HEK293 (cell line): ENCODE results near the gene CCNY.

Source experiments
- CTCF ChIA-PET: fragments of 350-600 bp; formaldehyde crosslinking; extraction: SDS; loops from one replicate; lab custom pipeline; 2021; ENCODE audit warnings: antibody characterized with exemption; lab: Yijun Ruan, JAX
- POLR2A ChIA-PET: fragments of 300-600 bp; formaldehyde crosslinking; extraction: SDS; loops from one replicate; lab custom pipeline; 2020; ENCODE audit warnings: antibody characterized with exemption, inconsistent platforms; lab: Yijun Ruan, JAX
- H3K27ac ChIP-seq: fragments of 200-500 bp; sonication (Bioruptor generic); 2 replicates; pipeline ENCODE4 v1.5.1; 2014; ENCODE audit warnings: low read depth, low read length, control low read depth, inconsistent platforms; ENCODE audit errors: extremely low read depth
- H3K36me3 ChIP-seq, 2 experiments: fragments of 200-500 bp in 1 of 2; sonication (Bioruptor generic) in 1 of 2; 1 replicate in 1 of 2; 2 replicates in 1 of 2; pipeline ENCODE4 v1.5.1; 2014 to 2017; ENCODE audit warnings: inconsistent platforms in 2 of 2, low read length in 2 of 2; ENCODE audit not compliant: control insufficient read depth in 2 of 2, insufficient read depth in 1 of 2
- H3K4me1 ChIP-seq: fragments of 200-500 bp; sonication (Bioruptor generic); 2 replicates; pipeline ENCODE4 v1.5.1; 2014; ENCODE audit warnings: mild to moderate bottlenecking, low read length, inconsistent platforms; ENCODE audit not compliant: control insufficient read depth, insufficient read depth
- H3K4me3 ChIP-seq: 2 replicates; pipeline ENCODE4 v1.5.1; 2011; ENCODE audit warnings: low read depth, mild to moderate bottlenecking, control low read depth, low read length, moderate library complexity
- H3K9me3 ChIP-seq: fragments of 200-500 bp; sonication (Bioruptor generic); 2 replicates; pipeline ENCODE4 v1.5.1; 2014; ENCODE audit warnings: low read depth, low read length, inconsistent platforms; ENCODE audit not compliant: control insufficient read depth, insufficient read depth
- FEZF1 ChIP-seq: fragments of 450-650 bp; formaldehyde crosslinking; IDR thresholded peaks from 2 replicates; pipeline ENCODE4 v1.5.1; 2016; ENCODE audit warnings: missing biosample characterization, missing genetic modification characterization
- GLIS2 ChIP-seq: fragments of 450-650 bp; formaldehyde crosslinking; IDR thresholded peaks from 2 replicates; pipeline ENCODE4 v1.5.1; 2016; ENCODE audit warnings: missing biosample characterization, missing genetic modification characterization
- KLF1 ChIP-seq: fragments of 450-650 bp; formaldehyde crosslinking; IDR thresholded peaks from 2 replicates; pipeline ENCODE4 v1.5.1; 2016; ENCODE audit warnings: missing biosample characterization, missing genetic modification characterization
- KLF7 ChIP-seq: fragments of 450-650 bp; formaldehyde crosslinking; IDR thresholded peaks from 2 replicates; pipeline ENCODE4 v1.5.1; 2016; ENCODE audit warnings: missing biosample characterization, missing genetic modification characterization, borderline replicate concordance
- OVOL3 ChIP-seq: fragments of 450-650 bp; formaldehyde crosslinking; IDR thresholded peaks from 2 replicates; pipeline ENCODE4 v1.5.1; 2016; ENCODE audit warnings: missing biosample characterization, missing genetic modification characterization
- PRDM1 ChIP-seq: fragments of 450-650 bp; formaldehyde crosslinking; IDR thresholded peaks from 2 replicates; pipeline ENCODE4; 2016; ENCODE audit warnings: missing biosample characterization, missing genetic modification characterization
- SCRT2 ChIP-seq: fragments of 450-650 bp; formaldehyde crosslinking; IDR thresholded peaks from 2 replicates; pipeline ENCODE4 v1.5.1; 2016; ENCODE audit warnings: missing biosample characterization, missing genetic modification characterization
- ZNF146 ChIP-seq: fragments of 450-650 bp; formaldehyde crosslinking; IDR thresholded peaks from 2 replicates; pipeline ENCODE4 v1.5.1; 2016; ENCODE audit warnings: missing biosample characterization, missing genetic modification characterization
- ZNF335 ChIP-seq: fragments of 450-650 bp; formaldehyde crosslinking; conservative IDR thresholded peaks from 2 replicates; pipeline ENCODE4 v1.5.1; 2016; ENCODE audit warnings: missing biosample characterization, missing genetic modification characterization
- ZNF366 ChIP-seq: fragments of 450-650 bp; formaldehyde crosslinking; conservative IDR thresholded peaks from 2 replicates; pipeline ENCODE4 v1.5.1; 2016; ENCODE audit warnings: missing biosample characterization, missing genetic modification characterization
- ZNF596 ChIP-seq: fragments of 450-650 bp; IDR thresholded peaks from 2 replicates; pipeline ENCODE4 v1.5.0; 2018; ENCODE audit warnings: missing biosample characterization, mild to moderate bottlenecking, missing genetic modification characterization, moderate library complexity
- ZNF600 ChIP-seq: fragments of 450-650 bp; formaldehyde crosslinking; IDR thresholded peaks from 2 replicates; pipeline ENCODE4 v1.5.1; 2016; ENCODE audit warnings: missing biosample characterization, missing genetic modification characterization
- ZNF777 ChIP-seq: fragments of 450-650 bp; formaldehyde crosslinking; IDR thresholded peaks from 2 replicates; pipeline ENCODE4 v1.5.1; 2017; ENCODE audit warnings: missing biosample characterization, missing genetic modification characterization, borderline replicate concordance
- ZSCAN16 ChIP-seq: fragments of 450-650 bp; formaldehyde crosslinking; IDR thresholded peaks from 2 replicates; pipeline ENCODE4 v1.5.1; 2016; ENCODE audit warnings: missing biosample characterization, missing genetic modification characterization
- TF ChIP-seq, protein P1 (sequence below): fragments of 450-650 bp; formaldehyde crosslinking; IDR thresholded peaks from 2 replicates; pipeline ENCODE4 v1.5.1; 2016; ENCODE audit warnings: missing biosample characterization, missing genetic modification characterization
- TF ChIP-seq, protein P2 (sequence below): fragments of 450-650 bp; formaldehyde crosslinking; IDR thresholded peaks from 2 replicates; pipeline ENCODE4 v1.5.1; 2016; ENCODE audit warnings: missing biosample characterization, missing genetic modification characterization
- TF ChIP-seq, protein P3 (sequence below): fragments of 450-650 bp; formaldehyde crosslinking; IDR thresholded peaks from 2 replicates; pipeline ENCODE4 v1.5.1; 2016; ENCODE audit warnings: missing biosample characterization, missing genetic modification characterization
- TF ChIP-seq, protein P4 (sequence below): fragments of 450-650 bp; IDR thresholded peaks from 2 replicates; pipeline ENCODE4 v1.5.1; 2018; ENCODE audit warnings: missing biosample characterization, missing genetic modification characterization
- TF ChIP-seq, protein P5 (sequence below): fragments of 450-650 bp; formaldehyde crosslinking; IDR thresholded peaks from 2 replicates; pipeline ENCODE4 v1.5.1; 2017; ENCODE audit warnings: missing biosample characterization, mild to moderate bottlenecking, missing genetic modification characterization, moderate library complexity

The CCNY gene

DNA sequence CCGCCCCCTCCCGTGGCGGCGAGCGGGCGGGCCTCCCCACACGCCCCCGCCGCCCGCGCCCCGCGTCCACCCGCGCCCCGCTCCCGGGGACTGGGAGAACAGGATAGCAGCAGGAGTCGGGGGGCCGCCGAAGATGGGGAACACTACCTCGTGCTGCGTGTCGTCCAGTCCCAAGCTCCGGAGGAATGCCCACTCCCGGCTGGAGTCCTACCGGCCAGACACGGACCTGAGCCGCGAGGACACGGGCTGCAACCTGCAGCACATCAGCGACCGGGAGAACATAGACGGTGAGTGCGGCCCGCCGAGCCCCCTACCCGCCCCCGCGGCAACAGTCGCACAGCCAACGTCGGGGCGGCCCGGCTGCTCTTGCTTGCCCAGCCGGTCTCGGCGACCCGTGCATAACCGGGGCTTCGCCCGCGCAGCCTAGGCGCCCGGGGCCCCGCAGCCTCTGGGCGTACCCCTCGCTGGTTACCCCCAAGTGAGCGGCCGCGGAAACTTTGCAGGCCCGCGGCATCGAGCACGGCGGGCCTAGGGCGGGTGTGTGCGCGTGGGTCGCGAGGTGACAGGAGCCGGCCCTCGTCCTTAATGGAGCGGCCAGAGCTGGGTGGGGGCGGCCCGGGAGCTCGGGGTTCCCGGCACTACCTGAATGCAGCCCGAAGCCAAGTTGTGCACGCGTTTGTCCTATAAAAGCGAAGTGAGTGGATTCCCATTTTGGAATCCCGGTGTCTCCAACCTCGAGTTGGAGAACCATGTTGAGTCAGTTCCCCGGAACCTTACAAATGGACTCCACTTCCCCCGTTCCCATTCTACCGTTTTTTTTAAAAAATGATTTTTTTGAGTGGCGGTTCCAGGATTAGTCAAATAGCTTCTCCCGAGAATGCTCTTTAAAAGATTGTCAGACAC, 863 bp downstream of the CCNY start (continued):
- TF ChIP-seq, protein P1, sequence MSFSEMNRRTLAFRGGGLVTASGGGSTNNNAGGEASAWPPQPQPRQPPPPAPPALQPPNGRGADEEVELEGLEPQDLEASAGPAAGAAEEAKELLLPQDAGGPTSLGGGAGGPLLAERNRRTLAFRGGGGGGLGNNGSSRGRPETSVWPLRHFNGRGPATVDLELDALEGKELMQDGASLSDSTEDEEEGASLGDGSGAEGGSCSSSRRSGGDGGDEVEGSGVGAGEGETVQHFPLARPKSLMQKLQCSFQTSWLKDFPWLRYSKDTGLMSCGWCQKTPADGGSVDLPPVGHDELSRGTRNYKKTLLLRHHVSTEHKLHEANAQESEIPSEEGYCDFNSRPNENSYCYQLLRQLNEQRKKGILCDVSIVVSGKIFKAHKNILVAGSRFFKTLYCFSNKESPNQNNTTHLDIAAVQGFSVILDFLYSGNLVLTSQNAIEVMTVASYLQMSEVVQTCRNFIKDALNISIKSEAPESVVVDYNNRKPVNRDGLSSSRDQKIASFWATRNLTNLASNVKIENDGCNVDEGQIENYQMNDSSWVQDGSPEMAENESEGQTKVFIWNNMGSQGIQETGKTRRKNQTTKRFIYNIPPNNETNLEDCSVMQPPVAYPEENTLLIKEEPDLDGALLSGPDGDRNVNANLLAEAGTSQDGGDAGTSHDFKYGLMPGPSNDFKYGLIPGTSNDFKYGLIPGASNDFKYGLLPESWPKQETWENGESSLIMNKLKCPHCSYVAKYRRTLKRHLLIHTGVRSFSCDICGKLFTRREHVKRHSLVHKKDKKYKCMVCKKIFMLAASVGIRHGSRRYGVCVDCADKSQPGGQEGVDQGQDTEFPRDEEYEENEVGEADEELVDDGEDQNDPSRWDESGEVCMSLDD = peak; percentile 69; the same call in 1 of the 2 replicates
- TF ChIP-seq GLIS2 (tag by site-specific recombination) (peak; percentile 80), ZNF335 (tag by site-specific recombination) (peak; percentile 6; the same call in 1 of the 2 replicates), ZNF596 (tag by site-specific recombination) (no peak), ZNF146 (no peak), KLF1 (tag by site-specific recombination) (no peak), KLF7 (peak; percentile 45; the same call in 1 of the 2 replicates), FEZF1 (tag by site-specific recombination) (no peak), SCRT2 (tag by site-specific recombination) (peak; percentile 22; the same call in 1 of the 2 replicates), OVOL3 (tag by site-specific recombination) (no peak)
- TF ChIP-seq, protein P2, sequence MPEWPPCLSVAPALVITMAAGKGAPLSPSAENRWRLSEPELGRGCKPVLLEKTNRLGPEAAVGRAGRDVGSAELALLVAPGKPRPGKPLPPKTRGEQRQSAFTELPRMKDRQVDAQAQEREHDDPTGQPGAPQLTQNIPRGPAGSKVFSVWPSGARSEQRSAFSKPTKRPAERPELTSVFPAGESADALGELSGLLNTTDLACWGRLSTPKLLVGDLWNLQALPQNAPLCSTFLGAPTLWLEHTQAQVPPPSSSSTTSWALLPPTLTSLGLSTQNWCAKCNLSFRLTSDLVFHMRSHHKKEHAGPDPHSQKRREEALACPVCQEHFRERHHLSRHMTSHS (tag by site-specific recombination) = no peak
- TF ChIP-seq, protein P3, sequence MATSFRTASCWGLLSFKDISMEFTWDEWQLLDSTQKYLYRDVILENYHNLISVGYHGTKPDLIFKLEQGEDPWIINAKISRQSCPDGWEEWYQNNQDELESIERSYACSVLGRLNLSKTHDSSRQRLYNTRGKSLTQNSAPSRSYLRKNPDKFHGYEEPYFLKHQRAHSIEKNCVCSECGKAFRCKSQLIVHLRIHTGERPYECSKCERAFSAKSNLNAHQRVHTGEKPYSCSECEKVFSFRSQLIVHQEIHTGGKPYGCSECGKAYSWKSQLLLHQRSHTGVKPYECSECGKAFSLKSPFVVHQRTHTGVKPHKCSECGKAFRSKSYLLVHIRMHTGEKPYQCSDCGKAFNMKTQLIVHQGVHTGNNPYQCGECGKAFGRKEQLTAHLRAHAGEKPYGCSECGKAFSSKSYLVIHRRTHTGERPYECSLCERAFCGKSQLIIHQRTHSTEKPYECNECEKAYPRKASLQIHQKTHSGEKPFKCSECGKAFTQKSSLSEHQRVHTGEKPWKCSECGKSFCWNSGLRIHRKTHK (tag by site-specific recombination) = no peak
- TF ChIP-seq, protein P4, sequence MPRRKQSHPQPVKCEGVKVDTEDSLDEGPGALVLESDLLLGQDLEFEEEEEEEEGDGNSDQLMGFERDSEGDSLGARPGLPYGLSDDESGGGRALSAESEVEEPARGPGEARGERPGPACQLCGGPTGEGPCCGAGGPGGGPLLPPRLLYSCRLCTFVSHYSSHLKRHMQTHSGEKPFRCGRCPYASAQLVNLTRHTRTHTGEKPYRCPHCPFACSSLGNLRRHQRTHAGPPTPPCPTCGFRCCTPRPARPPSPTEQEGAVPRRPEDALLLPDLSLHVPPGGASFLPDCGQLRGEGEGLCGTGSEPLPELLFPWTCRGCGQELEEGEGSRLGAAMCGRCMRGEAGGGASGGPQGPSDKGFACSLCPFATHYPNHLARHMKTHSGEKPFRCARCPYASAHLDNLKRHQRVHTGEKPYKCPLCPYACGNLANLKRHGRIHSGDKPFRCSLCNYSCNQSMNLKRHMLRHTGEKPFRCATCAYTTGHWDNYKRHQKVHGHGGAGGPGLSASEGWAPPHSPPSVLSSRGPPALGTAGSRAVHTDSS (tag by site-specific recombination) = no peak

DNA sequence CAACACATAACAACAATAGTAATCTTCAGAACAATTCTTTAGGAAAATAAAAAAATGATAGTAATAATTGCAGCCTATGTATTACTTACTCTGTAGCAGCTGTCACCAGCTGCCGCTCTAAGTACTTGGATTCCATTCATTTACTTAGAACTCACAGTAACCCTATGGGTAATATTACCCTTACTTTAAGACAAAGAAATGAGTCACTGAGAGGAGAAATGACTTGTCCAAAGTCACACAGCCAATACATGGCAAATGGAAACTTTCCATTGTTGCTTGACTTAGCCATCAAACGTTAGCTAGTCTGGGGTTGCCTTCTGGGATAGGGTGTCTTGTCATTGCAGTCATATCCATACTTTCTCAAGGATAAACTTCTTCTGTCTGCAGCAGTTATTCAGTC, 3.6 kb downstream of the CCNY start:
- Histone ChIP-seq H3K9me3 (no peaks in the 10 kb centered on the region), H3K4me1 (peaks cover 7% of the 10 kb centered on the region; the same call in 1 of the 2 replicates), H3K36me3 (no peaks in the 10 kb centered on the region), H3K4me3 (no peak overlapping the region), H3K27ac (no peak overlapping the region)
- CTCF ChIA-PET = interaction anchor here (0.6 kb wide), 1 partner anchor 488 kb away, joined by 3 read pairs; no protein-coding TSS in a partner anchor
- TF ChIP-seq ZNF777 (tag by site-specific recombination) (no peak), PRDM1 (peak; percentile 63)
- POLR2A ChIA-PET = no interaction called here

DNA sequence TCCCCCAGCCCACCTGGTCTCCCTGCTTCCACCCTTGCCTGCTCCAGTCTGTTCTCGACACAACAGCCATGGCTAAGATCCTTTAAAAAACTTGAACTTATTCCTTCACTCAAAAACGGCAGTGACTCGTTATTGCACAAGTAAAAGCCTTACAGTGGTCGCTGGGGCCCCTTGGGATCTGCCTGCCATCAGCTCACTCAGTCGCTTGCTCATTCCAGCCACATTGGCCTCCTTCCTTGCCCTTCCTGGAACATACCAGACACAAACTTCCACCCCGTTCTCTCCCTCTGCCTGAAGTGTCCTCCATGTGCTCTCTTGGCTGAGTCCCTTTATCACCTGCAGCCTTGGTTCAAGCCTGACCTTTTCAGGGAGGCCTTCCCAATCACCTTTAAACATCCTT, 4.7 kb downstream of the CCNY start:
- TF ChIP-seq, protein P5, sequence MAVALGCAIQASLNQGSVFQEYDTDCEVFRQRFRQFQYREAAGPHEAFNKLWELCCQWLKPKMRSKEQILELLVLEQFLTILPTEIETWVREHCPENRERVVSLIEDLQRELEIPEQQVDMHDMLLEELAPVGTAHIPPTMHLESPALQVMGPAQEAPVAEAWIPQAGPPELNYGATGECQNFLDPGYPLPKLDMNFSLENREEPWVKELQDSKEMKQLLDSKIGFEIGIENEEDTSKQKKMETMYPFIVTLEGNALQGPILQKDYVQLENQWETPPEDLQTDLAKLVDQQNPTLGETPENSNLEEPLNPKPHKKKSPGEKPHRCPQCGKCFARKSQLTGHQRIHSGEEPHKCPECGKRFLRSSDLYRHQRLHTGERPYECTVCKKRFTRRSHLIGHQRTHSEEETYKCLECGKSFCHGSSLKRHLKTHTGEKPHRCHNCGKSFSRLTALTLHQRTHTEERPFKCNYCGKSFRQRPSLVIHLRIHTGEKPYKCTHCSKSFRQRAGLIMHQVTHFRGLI (tag by site-specific recombination) = no peak
- TF ChIP-seq ZNF366 (tag by site-specific recombination) (0 out of 2 replicates have a peak, but pooled peaks have one; percentile 25), ZSCAN16 (tag by site-specific recombination) (no peak), ZNF600 (tag by site-specific recombination) (peak; percentile 41; the same call in 1 of the 2 replicates)
- Histone ChIP-seq H3K9me3 (no peaks in the 10 kb centered on the region), H3K27ac (no peak overlapping the region), H3K36me3 (no peaks in the 10 kb centered on the region), H3K4me3 (no peak overlapping the region), H3K4me1 (peaks cover 5% of the 10 kb centered on the region; the same call in 1 of the 2 replicates)
- ChIA-PET CTCF (interaction anchor here (0.6 kb wide), 1 partner anchor 308 kb away, joined by 3 read pairs; no protein-coding TSS in a partner anchor), POLR2A (no interaction called here)
